Large intestine (tissue), 3 donors: ENCODE measurements around the gene CIB2. TPM values are rescaled to one million over a fixed set of nuclear protein-coding genes. Genes with fewer than 3 reads are reported as not detected.

Source experiments
- DNase-seq, 2 donors: peaks; one replicate each; pipeline versions ENCODE4 v3.0.0 to v3.0.0-alpha.2; 2013
- H3K27ac ChIP-seq: one replicate; pipeline ENCODE4 v1.5.1; 2013; ENCODE audit warnings: low read length
- H3K27me3 ChIP-seq: 2 replicates; pipeline ENCODE4 v1.6.1; 2013; ENCODE audit warnings: low read length; ENCODE audit not compliant: control insufficient read depth, insufficient read depth
- H3K36me3 ChIP-seq: 2 replicates; pipeline ENCODE4 v1.6.1; 2013; ENCODE audit warnings: low read length; ENCODE audit not compliant: control insufficient read depth, insufficient read depth
- H3K4me1 ChIP-seq: one replicate; pipeline ENCODE4 v1.6.1; 2013; ENCODE audit warnings: low read length; ENCODE audit not compliant: control insufficient read depth, insufficient read depth
- H3K4me3 ChIP-seq: one replicate; pipeline ENCODE4 v1.5.1; 2013; ENCODE audit warnings: low read length
- H3K9me3 ChIP-seq: one replicate; pipeline ENCODE4 v1.6.1; 2013; ENCODE audit warnings: mild to moderate bottlenecking, low read depth, low read length, moderate library complexity; ENCODE audit not compliant: control insufficient read depth
- WGBS: methylation state at CpG from one replicate; pipeline ENCODE4 v1.1.5; 2013; ENCODE audit warnings: low lambda C conversion rate; ENCODE audit not compliant: insufficient coverage; 5-methylcytosine and 5-hydroxymethylcytosine counted together
- polyA plus RNA-seq: library from polyadenylated mRNA; unstranded; fragments of 120-200 nt; gene quantifications from one replicate; pipeline ENCODE4 v1.2.1, GENCODE V29; 2013

Gene CIB2
- polyA plus RNA-seq, 1 donor, result 151 TPM

DNA sequence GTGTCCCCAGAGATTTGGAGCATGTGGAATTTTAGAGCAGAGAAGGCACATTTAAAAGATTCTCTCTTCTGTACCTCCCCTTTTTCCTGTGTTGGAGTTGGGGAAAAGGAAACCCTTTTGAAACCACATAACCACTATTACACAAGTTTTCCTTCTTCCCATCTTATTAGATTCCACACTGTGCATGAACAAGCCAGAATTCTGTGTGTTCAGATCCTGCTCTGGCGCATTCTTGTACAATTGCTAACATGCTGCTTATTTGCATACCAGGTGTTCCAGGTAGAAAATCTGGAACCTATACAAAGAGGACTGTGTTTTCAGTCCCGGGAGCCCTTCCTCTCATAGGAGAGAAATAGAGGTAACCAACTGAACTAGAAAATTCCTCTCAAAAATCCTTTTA lies 2.6 kb upstream of the CIB2 start:
- WGBS, result no CpG with 5 or more reads among the region's 2 CpGs
- Histone ChIP-seq H3K27me3 (no peaks in the 10 kb centered on the region), H3K9me3 (no peaks in the 10 kb centered on the region), H3K27ac (no peak overlapping the region), H3K4me1 (peaks cover 66% of the 10 kb centered on the region), H3K4me3 (no peak overlapping the region), H3K36me3 (no peaks in the 10 kb centered on the region)
- DNase-seq, result peak in 1 of 2 donors; percentile 34

DNA sequence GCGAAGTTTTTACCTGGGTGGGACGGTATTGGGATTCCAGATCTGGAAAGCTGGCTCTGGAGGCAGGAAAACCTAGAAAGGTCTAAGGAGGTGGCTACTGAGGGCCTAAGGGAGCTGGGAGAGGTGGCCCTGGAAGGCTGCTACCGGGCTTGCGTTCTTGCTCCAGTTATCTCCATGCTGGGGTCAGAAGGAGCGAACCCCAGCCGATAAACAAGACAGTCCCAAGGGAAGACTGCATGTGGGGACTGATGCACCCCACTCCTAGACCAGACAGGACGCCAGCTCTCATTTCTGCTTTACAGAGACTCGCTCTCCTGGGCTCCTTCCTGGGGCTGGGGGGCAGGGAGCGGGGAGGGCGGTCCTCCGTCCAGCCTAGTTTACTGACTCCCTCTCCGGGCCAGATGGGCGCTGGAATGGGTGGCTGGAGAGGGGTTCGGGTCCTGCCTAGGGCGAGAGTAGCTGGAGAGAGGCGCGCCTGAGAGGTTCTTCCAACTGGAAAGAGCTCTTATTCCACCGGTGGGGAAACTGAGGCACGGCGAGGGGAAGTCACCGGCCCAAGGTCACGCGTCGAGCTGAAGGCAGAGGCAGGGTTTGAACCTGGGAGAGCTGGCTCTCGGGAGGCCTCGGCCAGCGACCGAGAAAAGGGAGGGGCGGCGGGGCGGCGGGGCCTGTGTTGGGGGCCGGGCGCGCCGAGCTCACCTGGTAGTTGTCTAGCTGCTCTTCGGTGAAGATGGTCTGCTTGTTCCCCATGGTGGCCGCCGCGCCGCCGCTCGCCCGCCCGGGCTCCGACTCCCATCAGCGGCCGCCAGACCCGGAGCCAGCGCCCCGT lies 565 bp downstream of the CIB2 start:
- Histone ChIP-seq H3K4me3 (peak overlapping the region; percentile 71), H3K27ac (peak overlapping the region; percentile 91), H3K36me3 (no peaks in the 10 kb centered on the region), H3K9me3 (no peaks in the 10 kb centered on the region), H3K27me3 (no peaks in the 10 kb centered on the region), H3K4me1 (peaks cover 57% of the 10 kb centered on the region)
- no CpG with 5 or more reads among the region's 51 CpGs for WGBS
- peak in 1 of 2 donors; percentile 57 for DNase-seq

DNA sequence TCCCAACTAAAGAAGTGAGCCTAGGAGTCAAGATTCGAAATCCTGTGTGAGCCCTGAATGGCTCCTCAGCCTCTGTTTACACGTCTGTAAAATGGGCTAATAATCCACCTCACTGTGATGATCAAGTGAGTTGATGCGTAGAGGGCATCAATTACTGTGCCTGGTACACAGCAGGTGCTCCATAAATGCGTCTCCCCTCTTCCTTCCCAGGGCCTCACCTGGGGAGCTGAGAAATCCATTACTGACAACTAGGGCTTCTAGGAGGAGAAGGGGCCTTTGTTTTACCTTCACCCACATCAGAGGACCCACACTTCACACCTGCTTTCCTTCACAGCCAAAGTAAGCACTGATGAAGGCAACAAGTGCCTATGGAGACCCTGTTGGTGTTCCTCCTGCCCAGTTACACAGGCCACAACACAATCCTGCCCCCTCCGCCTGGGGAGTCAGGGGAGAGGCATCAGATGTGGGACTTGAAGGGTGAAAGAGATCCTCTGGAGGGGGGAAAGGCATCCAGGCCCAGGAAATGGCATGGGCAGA lies 1.4 kb downstream of the CIB2 start:
- no peaks in the 10 kb centered on the region for H3K9me3 ChIP-seq
- H3K4me1 ChIP-seq, result peaks cover 56% of the 10 kb centered on the region
- peak overlapping the region; percentile 71 for H3K4me3 ChIP-seq
- DNase-seq, result peak in 1 of 2 donors; percentile 38
- H3K27ac ChIP-seq, result peak overlapping the region; percentile 91
- H3K27me3 ChIP-seq, result no peaks in the 10 kb centered on the region
- no CpG with 5 or more reads among the region's 5 CpGs for WGBS
- H3K36me3 ChIP-seq, result no peaks in the 10 kb centered on the region

DNA sequence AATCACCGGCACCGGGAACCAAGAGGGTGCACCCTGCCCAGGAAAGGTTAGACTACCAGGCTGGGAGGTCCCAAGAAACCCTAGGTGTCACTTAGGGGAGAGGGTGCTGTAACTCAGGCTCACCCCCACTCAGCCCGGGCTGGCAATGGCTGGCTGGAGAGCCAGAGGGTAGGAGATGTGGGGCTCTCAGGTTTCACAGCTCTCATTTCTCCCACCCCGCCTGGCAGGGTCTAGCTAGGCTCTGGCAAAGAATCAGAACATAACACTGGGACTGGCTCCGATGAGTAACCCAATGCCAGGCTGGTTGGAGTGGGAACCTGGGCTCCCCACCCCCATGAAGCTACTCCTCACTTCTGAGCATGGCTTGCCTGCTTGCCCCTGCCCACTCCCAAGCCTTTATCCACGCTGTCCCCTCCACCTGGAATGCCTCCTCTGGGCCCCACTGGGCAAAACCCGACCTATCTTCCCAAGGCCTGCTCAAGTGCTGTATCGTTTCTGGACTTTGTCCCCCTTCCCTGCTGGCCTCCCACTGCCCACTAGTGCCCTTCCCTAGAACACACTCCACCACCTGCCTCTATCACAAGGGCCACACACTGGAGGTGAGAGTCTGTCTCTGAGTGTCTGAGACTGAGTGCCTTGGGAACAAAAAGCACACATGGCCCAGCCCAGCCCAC lies 2.0 kb downstream of the CIB2 start:
- peak; percentile 87 to 94 for DNase-seq
- no peaks in the 10 kb centered on the region for H3K9me3 ChIP-seq
- peak overlapping the region; percentile 2 for H3K4me3 ChIP-seq
- H3K4me1 ChIP-seq, result peaks cover 53% of the 10 kb centered on the region
- H3K36me3 ChIP-seq, result no peaks in the 10 kb centered on the region
- H3K27me3 ChIP-seq, result no peaks in the 10 kb centered on the region
- H3K27ac ChIP-seq, result peak overlapping the region; percentile 91
- WGBS, result no CpG with 5 or more reads among the region's 8 CpGs

DNA sequence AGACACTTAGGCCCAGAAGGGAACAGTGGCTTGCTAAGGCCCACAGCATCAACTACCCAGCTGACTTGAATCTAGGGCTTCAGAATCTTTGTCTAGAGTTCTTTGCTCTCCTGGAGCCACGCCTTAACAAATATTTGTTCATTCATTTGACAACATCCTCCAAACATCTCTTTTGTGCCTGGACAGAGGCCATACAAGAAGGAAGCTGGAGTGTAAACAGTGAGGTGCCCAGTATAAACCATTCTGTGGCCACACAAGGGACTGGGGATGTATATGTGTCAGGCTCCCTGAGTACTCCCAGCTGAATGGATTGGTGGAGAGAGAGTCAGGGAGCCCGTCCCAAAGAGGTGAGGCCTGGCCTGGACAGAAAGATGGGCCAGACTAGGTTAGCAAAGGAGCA lies 3.4 kb downstream of the CIB2 start:
- no peaks in the 10 kb centered on the region for H3K9me3 ChIP-seq
- no peak for DNase-seq
- H3K36me3 ChIP-seq, result peaks cover 12% of the 10 kb centered on the region
- WGBS, result no CpG with 5 or more reads among the region's 2 CpGs
- H3K4me3 ChIP-seq, result no peak overlapping the region
- H3K27ac ChIP-seq, result peak overlapping the region; percentile 4
- H3K4me1 ChIP-seq, result peaks cover 46% of the 10 kb centered on the region
- H3K27me3 ChIP-seq, result no peaks in the 10 kb centered on the region

DNA sequence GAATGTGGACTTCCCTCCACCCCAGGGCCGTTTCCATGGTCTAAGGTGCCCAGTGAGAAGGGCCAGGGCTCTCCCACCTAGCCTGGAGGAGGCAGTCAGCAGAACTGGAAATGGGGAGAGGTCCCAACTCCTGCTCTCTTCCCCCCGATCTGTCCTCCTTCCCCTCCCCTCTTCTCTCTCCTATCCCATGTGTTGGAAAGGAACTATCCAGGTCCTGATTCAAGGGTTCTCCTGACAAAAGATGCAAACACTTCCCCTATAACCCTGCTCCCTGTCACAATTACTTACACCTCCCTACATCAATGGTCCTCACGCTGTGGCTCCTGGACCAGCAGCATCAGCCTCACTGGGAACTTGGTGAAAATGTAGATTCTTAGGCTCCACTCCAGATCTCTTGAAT lies 6.0 kb downstream of the CIB2 start:
- H3K9me3 ChIP-seq, result no peaks in the 10 kb centered on the region
- H3K27me3 ChIP-seq, result no peaks in the 10 kb centered on the region
- H3K4me3 ChIP-seq, result no peak overlapping the region
- no CpG with 5 or more reads among the region's 3 CpGs for WGBS
- peaks cover 36% of the 10 kb centered on the region for H3K4me1 ChIP-seq
- peaks cover 25% of the 10 kb centered on the region for H3K36me3 ChIP-seq
- no peak for DNase-seq
- H3K27ac ChIP-seq, result no peak overlapping the region

DNA sequence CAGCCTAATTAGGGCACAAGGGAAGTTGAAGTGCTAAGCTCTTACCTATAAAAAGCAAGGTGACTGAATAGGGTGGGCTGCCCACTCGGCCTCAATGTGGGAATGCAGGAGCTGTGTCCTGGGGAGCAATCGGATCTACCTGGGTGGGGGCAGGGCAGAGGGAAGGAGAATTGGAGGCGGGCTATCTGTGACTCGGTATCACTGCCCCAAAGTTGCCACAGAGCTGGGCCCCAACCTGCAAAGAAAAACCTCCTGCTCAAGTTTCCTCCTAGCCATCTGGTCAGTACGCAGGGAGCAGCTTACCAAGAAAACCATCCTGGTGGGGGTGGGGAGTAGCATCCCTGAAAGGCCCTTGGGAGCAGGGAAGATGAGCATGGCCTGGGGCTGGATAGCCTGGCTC lies 10.7 kb downstream of the CIB2 start:
- WGBS, result no CpG with 5 or more reads among the region's 5 CpGs
- Histone ChIP-seq H3K27ac (no peak overlapping the region), H3K27me3 (no peaks in the 10 kb centered on the region), H3K36me3 (peaks cover 25% of the 10 kb centered on the region), H3K9me3 (no peaks in the 10 kb centered on the region), H3K4me3 (no peak overlapping the region), H3K4me1 (no peaks in the 10 kb centered on the region)
- no peak for DNase-seq

DNA sequence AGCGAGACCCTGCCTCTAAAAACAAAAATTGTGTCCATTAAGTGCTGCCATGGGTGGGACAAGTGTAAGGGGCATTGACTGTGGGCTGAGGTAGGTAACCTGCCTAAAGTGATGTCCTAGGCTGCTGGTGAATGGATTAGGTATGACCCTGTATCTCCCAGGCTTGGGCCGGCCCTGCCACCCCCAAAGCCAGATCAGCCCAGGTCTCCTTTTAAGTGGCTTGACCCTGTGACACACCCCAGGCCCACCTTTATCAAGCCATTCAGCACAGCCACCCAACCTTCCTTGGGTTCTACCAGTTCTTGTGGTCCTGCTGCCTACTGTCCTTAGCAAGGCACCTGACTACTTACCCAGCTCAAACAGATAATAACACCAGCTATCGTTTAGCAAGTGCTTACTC lies 18.7 kb downstream of the CIB2 start:
- H3K27ac ChIP-seq, result no peak overlapping the region
- H3K36me3 ChIP-seq, result peaks cover 18% of the 10 kb centered on the region
- no peaks in the 10 kb centered on the region for H3K27me3 ChIP-seq
- no peaks in the 10 kb centered on the region for H3K4me1 ChIP-seq
- H3K9me3 ChIP-seq, result no peaks in the 10 kb centered on the region
- WGBS, result no CpG with 5 or more reads among the region's 3 CpGs
- no peak overlapping the region for H3K4me3 ChIP-seq
- no peak for DNase-seq

DNA sequence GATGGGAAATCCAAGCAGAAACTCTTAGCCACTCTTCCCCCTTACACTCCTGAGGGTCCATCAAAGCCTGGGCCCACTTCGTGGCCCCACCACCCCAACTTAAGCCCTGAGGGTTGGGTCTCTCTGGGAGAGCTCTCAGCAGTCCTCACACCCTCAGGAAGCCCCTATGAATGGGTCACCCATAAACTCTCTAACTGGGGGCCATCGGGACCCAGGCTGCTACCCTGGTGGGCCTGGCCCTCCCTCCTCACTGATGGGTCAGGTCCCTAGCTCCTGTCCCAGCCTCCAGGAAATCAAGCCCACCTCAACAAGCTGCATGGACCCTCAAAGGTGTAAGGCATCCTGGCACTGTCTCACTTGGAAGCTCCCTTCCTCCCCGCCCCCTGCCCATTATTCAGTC lies 19.5 kb downstream of the CIB2 start:
- Histone ChIP-seq H3K27ac (no peak overlapping the region), H3K27me3 (no peaks in the 10 kb centered on the region)
- WGBS, result no CpG with 5 or more reads among the region's 3 CpGs

DNA sequence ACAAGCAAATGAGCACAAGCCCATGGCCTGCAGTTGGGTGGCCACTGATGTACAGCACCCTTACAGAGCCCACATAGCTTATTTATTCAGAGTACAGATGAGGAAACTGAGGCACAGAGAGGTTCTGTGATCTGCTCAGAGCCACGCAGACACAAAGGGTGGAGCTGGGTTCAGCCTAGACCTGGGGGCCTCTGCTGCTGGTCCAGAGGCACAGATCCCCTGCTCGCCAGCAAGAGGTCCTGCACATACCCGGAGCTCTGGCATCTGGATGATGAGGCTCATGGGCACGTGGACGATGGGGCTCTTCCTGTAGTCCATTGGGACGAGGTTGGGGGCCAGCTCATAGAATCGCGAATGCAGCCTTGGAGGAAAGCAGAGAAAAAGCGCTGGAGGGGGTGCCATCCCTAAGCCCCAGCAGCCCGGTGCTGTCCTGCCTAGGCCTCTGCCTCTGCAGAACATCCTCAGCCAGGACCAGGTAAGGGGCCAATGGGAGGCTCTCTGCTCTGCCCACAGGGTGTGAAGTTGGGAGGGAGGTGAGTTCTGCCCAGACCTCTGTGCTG lies 20.2 kb downstream of the CIB2 start:
- H3K27me3 ChIP-seq, result no peaks in the 10 kb centered on the region
- no peak overlapping the region for H3K4me3 ChIP-seq
- H3K36me3 ChIP-seq, result peaks cover 27% of the 10 kb centered on the region
- no peak for DNase-seq
- H3K27ac ChIP-seq, result no peak overlapping the region
- H3K4me1 ChIP-seq, result peaks cover 6% of the 10 kb centered on the region
- H3K9me3 ChIP-seq, result no peaks in the 10 kb centered on the region
- no CpG with 5 or more reads among the region's 10 CpGs for WGBS

More for the DNA sequence above, 19.5 kb downstream of the CIB2 start:
- no peak for DNase-seq
- H3K4me3 ChIP-seq, result no peak overlapping the region
- no peaks in the 10 kb centered on the region for H3K4me1 ChIP-seq
- peaks cover 23% of the 10 kb centered on the region for H3K36me3 ChIP-seq
- no peaks in the 10 kb centered on the region for H3K9me3 ChIP-seq
